Measurements from ENCODE around the gene MBD1.
"Not testable (repeated sequence)": the region's sequence is repeated elsewhere in the genome, so short reads cannot be mapped to it uniquely, and the experiment has no call there.

- TF ChIP-seq, protein P1, sequence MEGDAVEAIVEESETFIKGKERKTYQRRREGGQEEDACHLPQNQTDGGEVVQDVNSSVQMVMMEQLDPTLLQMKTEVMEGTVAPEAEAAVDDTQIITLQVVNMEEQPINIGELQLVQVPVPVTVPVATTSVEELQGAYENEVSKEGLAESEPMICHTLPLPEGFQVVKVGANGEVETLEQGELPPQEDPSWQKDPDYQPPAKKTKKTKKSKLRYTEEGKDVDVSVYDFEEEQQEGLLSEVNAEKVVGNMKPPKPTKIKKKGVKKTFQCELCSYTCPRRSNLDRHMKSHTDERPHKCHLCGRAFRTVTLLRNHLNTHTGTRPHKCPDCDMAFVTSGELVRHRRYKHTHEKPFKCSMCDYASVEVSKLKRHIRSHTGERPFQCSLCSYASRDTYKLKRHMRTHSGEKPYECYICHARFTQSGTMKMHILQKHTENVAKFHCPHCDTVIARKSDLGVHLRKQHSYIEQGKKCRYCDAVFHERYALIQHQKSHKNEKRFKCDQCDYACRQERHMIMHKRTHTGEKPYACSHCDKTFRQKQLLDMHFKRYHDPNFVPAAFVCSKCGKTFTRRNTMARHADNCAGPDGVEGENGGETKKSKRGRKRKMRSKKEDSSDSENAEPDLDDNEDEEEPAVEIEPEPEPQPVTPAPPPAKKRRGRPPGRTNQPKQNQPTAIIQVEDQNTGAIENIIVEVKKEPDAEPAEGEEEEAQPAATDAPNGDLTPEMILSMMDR (IDR thresholded peaks at IDR 0.05): not testable (repeated sequence)
- not testable (repeated sequence) for TF ChIP-seq POLR2A (IDR thresholded peaks at IDR 0.05)
Measured at GRCh38 chr18:50288348-50289107, 7.2 kb upstream of the MBD1 start.

All from adrenal gland (tissue), 5 donors.